SK-N-SH (cell line): ENCODE results near the gene ZMPSTE24. TPM values are rescaled to one million over a fixed set of nuclear protein-coding genes. Genes with fewer than 3 reads are reported as not detected.

ENCODE experiments used
- CTCF ChIA-PET: fragments of 300-600, 350-600 bp; formaldehyde crosslinking; extraction: SDS; loops from one replicate; lab custom pipeline; 2021; lab: Yijun Ruan, JAX
- POLR2A ChIA-PET: fragments of 350-600 bp; sonication (Branson Sonifier 250); formaldehyde crosslinking; extraction: SDS; loops from one replicate; lab custom pipeline; 2020; ENCODE audit warnings: antibody characterized with exemption, inconsistent platforms; lab: Yijun Ruan, JAX
- DNase-seq: peaks from one replicate; pipeline ENCODE4 v3.0.0; 2012
- H2AFZ ChIP-seq: fragments of 200-600 bp; sonication (generic); 2 replicates; pipeline ENCODE4 v1.8.1; 2016; ENCODE audit warnings: antibody characterized with exemption, mild to moderate bottlenecking, low read depth
- H3F3A ChIP-seq: fragments of 200-600 bp; sonication (generic); replicated peaks from 2 replicates; pipeline ENCODE3; 2016; ENCODE audit warnings: antibody characterized with exemption, mild to moderate bottlenecking; ENCODE audit not compliant: insufficient read depth
- H3K27ac ChIP-seq, 2 experiments: fragments of 200-500 bp in 1 of 2; fragments of 200-600 bp in 1 of 2; sonication (Bioruptor generic) in 1 of 2; sonication (generic), shearing (Covaris generic) in 1 of 2; 2 replicates each; pipeline versions ENCODE4 v1.5.1 to v1.6.1; 2014 to 2016; ENCODE audit warnings: low read depth in 2 of 2, inconsistent platforms in 1 of 2, low read length in 1 of 2, mild to moderate bottlenecking in 1 of 2, mixed read lengths in 1 of 2
- H3K27me3 ChIP-seq: fragments of 200-600 bp; sonication (generic), shearing (Covaris generic); 2 replicates; pipeline ENCODE4 v1.6.1; 2016; ENCODE audit warnings: mixed run types; ENCODE audit not compliant: insufficient read depth
- H3K36me3 ChIP-seq, 2 experiments: fragments of 200-500 bp in 1 of 2; fragments of 200-600 bp in 1 of 2; sonication (Bioruptor generic) in 1 of 2; sonication (generic) in 1 of 2; replicated peaks in 1 of 2; 2 replicates each; pipeline versions ENCODE3 to v1.5.1; 2014 to 2016; ENCODE audit warnings: low read length in 1 of 2, mild to moderate bottlenecking in 1 of 2; ENCODE audit not compliant: insufficient read depth in 2 of 2, control insufficient read depth in 1 of 2
- H3K4me1 ChIP-seq, 2 experiments: fragments of 200-500 bp in 1 of 2; fragments of 200-600 bp in 1 of 2; sonication (Bioruptor generic) in 1 of 2; sonication (generic), shearing (Covaris generic) in 1 of 2; 2 replicates each; pipeline versions ENCODE4 v1.5.1 to v1.6.1; 2014 to 2016; ENCODE audit warnings: low read depth in 1 of 2, low read length in 1 of 2, mixed run types in 1 of 2; ENCODE audit not compliant: insufficient read depth in 2 of 2, control insufficient read depth in 1 of 2
- H3K4me2 ChIP-seq: fragments of 200-600 bp; sonication (generic), shearing (Covaris generic); 2 replicates; pipeline ENCODE4 v1.6.1; 2017; ENCODE audit warnings: mixed run types
- H3K4me3 ChIP-seq, 2 experiments: fragments of 200-500 bp in 1 of 2; fragments of 200-600 bp in 1 of 2; sonication (Bioruptor generic) in 1 of 2; sonication (generic), shearing (Covaris generic) in 1 of 2; 2 replicates each; pipeline versions ENCODE4 v1.5.1 to v1.8.1; 2014 to 2016; ENCODE audit warnings: low read depth in 2 of 2, inconsistent platforms in 1 of 2, low read length in 1 of 2, mild to moderate bottlenecking in 1 of 2, mixed read lengths in 1 of 2, moderate library complexity in 1 of 2
- H3K79me2 ChIP-seq: fragments of 200-600 bp; sonication (generic); 2 replicates; pipeline ENCODE4 v1.8.1; 2017; ENCODE audit warnings: mild to moderate bottlenecking; ENCODE audit not compliant: insufficient read depth
- H3K9ac ChIP-seq: fragments of 200-600 bp; sonication (generic); 2 replicates; pipeline ENCODE4 v1.6.1; 2017; ENCODE audit warnings: mixed run types
- H3K9me2 ChIP-seq: fragments of 200-600 bp; sonication (generic); 2 replicates; pipeline ENCODE4 v1.6.1; 2017; ENCODE audit warnings: mixed run types
- H3K9me3 ChIP-seq: fragments of 200-600 bp; sonication (generic); 2 replicates; pipeline ENCODE4 v1.6.1; 2017; ENCODE audit warnings: mixed run types, mild to moderate bottlenecking, moderate library complexity
- H4K20me1 ChIP-seq: fragments of 200-600 bp; sonication (generic); 2 replicates; pipeline ENCODE4 v1.6.1; 2017; ENCODE audit warnings: mild to moderate bottlenecking, mixed run types; ENCODE audit not compliant: insufficient read depth
- GATA2 ChIP-seq: sonication (generic); formaldehyde crosslinking; IDR thresholded peaks from 2 replicates; pipeline ENCODE4 v1.5.0; 2020; ENCODE audit warnings: mild to moderate bottlenecking, missing genetic modification reagents
- MAX ChIP-seq: IDR thresholded peaks from 2 replicates; pipeline ENCODE4 v1.4.0; 2012; ENCODE audit warnings: low read depth
- RAD21 ChIP-seq: IDR thresholded peaks from 2 replicates; pipeline ENCODE4 v1.6.1; 2012; ENCODE audit warnings: mild to moderate bottlenecking, low read length
- REST ChIP-seq: IDR thresholded peaks from 2 replicates; pipeline ENCODE4 v1.6.1; 2012; ENCODE audit warnings: mild to moderate bottlenecking, low read depth, low read length, moderate library complexity
- RFX5 ChIP-seq: IDR thresholded peaks from 2 replicates; pipeline ENCODE4 v1.6.1; 2012; ENCODE audit warnings: mild to moderate bottlenecking, improper control_type of control experiment, low read length
- RXRA ChIP-seq: IDR thresholded peaks from 2 replicates; pipeline ENCODE4 v1.4.0; 2012; ENCODE audit warnings: low read depth, mild to moderate bottlenecking, borderline replicate concordance
- SIN3A ChIP-seq: IDR thresholded peaks from 2 replicates; pipeline ENCODE4 v1.6.1; 2012; ENCODE audit warnings: low read depth, mild to moderate bottlenecking, low read length, moderate library complexity, borderline replicate concordance
- TAF1 ChIP-seq: IDR thresholded peaks from 2 replicates; pipeline ENCODE4 v1.6.1; 2012; ENCODE audit warnings: low read depth, mild to moderate bottlenecking, low read length, moderate library complexity, borderline replicate concordance
- TEAD4 ChIP-seq: IDR thresholded peaks from 2 replicates; pipeline ENCODE4 v1.4.0; 2012; ENCODE audit warnings: mild to moderate bottlenecking, borderline replicate concordance; ENCODE audit not compliant: insufficient read depth
- WGBS: methylation state at CpG from one replicate; pipeline ENCODE4 v1.1.6; 2017; ENCODE audit warnings: low lambda C conversion rate; 5-methylcytosine and 5-hydroxymethylcytosine counted together
- polyA plus RNA-seq, 3 experiments: library from polyadenylated mRNA; depleted of rRNA; stranded (reverse); fragments of >200 nt; gene quantifications; 2 replicates each; pipeline ENCODE4 v1.2.3, GENCODE V29; 2012
- TF ChIP-seq, protein P1 (sequence below): fragments of 200-600 bp; sonication (generic); IDR thresholded peaks from 2 replicates; pipeline ENCODE4 v1.6.1; 2017; ENCODE audit warnings: antibody characterized with exemption, mild to moderate bottlenecking, moderate library complexity

ZMPSTE24 gene
- polyA plus RNA-seq, 1 of the 3 experiments (the other 2 are of a cell fraction) = 13.7 TPM

DNA sequence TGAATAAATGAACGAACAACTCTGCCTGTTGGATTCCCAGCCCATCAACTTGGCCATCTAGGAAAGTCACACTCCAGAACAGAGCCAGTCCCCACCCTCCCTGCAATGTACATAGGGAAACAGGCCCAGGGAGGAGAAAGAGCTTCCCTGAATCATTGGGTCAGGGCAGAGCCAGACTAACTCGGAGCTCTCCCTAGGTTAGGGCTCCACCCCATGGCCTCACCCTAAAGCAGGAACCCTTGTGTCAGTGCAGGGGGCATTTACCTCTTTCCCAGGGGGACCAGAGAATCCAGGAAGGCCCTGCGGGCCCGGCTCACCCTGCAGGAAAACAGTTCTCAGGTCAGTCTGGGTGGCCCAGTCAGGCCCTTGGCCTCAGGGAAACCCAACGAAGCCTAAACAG, 47.4 kb downstream of the ZMPSTE24 start:
- Histone ChIP-seq H3K9me3 (no peaks in the 10 kb centered on the region), H3K79me2 (no peaks in the 10 kb centered on the region), H3K27ac (no peak overlapping the region), H3K4me1 (no peaks in the 10 kb centered on the region; a peak in 1 of 4 replicates), H3F3A (no peaks in the 10 kb centered on the region), H2AFZ (no peak overlapping the region), H4K20me1 (no peaks in the 10 kb centered on the region), H3K27me3 (no peaks in the 10 kb centered on the region), H3K9me2 (no peaks in the 10 kb centered on the region), H3K9ac (no peak overlapping the region), H3K4me2 (no peak overlapping the region), H3K36me3 (no peaks in the 10 kb centered on the region), H3K4me3 (no peak overlapping the region)
- no peak for DNase-seq
- ChIA-PET POLR2A (interaction anchor here (0.7 kb wide), 1 partner anchor 33 kb away, joined by 3 read pairs; no protein-coding TSS in a partner anchor), CTCF (interaction anchor here (1.5 to 3.6 kb wide), 2 partner anchors 10 to 153 kb away, joined by 8 to 22 read pairs; no protein-coding TSS in a partner anchor)
- 83% methylated on average over 5 of the region's 5 CpGs for WGBS
- TF ChIP-seq GATA2 (CRISPR knock-in tag) = no peak
- peak; percentile 13; the same call in 1 of the 2 replicates for TF ChIP-seq RAD21
- TF ChIP-seq, all 33 proteins: peak for 1

GRCh38 chr1:40305871-40306270, 47.8 kb downstream of the ZMPSTE24 start:
- Histone ChIP-seq H3K9me2 (no peaks in the 10 kb centered on the region), H3K36me3 (no peaks in the 10 kb centered on the region), H3K4me1 (no peaks in the 10 kb centered on the region; a peak in 1 of 4 replicates), H3K27me3 (no peaks in the 10 kb centered on the region), H3K9me3 (no peaks in the 10 kb centered on the region), H3K4me3 (no peak overlapping the region), H3K79me2 (no peaks in the 10 kb centered on the region), H2AFZ (no peak overlapping the region), H3K27ac (no peak overlapping the region), H3K9ac (no peak overlapping the region), H4K20me1 (no peaks in the 10 kb centered on the region), H3F3A (no peaks in the 10 kb centered on the region), H3K4me2 (no peak overlapping the region)
- WGBS = 67% methylated on average over 2 of the region's 2 CpGs
- no peak for DNase-seq
- ChIA-PET CTCF (interaction anchor here (1.5 to 3.6 kb wide), 2 partner anchors 9 to 153 kb away, joined by 8 to 22 read pairs; no protein-coding TSS in a partner anchor), POLR2A (interaction anchor here (0.7 kb wide), 1 partner anchor 32 kb away, joined by 3 read pairs; no protein-coding TSS in a partner anchor)
- TF ChIP-seq TAF1 (no peak), RXRA (no peak), REST (no peak), TEAD4 (no peak), MAX (no peak), RFX5 (no peak), SIN3A (no peak)
- TF ChIP-seq, protein P1, sequence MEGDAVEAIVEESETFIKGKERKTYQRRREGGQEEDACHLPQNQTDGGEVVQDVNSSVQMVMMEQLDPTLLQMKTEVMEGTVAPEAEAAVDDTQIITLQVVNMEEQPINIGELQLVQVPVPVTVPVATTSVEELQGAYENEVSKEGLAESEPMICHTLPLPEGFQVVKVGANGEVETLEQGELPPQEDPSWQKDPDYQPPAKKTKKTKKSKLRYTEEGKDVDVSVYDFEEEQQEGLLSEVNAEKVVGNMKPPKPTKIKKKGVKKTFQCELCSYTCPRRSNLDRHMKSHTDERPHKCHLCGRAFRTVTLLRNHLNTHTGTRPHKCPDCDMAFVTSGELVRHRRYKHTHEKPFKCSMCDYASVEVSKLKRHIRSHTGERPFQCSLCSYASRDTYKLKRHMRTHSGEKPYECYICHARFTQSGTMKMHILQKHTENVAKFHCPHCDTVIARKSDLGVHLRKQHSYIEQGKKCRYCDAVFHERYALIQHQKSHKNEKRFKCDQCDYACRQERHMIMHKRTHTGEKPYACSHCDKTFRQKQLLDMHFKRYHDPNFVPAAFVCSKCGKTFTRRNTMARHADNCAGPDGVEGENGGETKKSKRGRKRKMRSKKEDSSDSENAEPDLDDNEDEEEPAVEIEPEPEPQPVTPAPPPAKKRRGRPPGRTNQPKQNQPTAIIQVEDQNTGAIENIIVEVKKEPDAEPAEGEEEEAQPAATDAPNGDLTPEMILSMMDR = no peak
